ENCODE measurements around the gene DCLK1.

The DCLK1 gene

DNA sequence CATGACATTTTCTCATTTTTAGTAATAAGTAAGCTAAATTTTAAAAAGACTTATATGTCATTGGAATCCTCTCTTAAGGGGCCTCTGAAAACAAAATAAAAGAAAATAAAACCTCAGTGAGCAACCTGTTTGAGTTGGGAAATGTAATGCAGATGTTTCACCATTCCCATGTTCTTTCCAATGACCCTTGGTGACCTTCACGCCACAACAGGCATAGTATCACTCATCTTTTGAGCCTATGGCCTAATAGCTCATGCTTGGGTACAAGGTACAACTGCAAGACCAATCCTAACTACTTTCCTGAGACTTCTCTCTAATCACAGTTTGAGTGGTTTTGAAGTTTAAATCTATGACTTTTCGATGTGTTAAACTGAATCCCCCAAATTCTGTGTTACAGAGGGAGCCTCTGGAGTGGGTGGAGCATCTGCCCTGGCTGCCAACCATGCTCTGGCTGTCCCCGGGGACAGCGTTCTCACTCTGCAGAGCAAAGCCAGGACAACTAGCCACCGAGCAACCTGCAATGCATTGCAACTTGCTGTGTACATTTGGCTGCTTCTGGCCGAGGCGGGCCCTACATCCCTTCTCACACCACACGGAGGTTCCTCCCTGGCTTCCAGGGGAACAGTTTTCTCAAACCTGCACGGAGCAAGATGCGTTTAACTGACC, 346.8 kb downstream of the DCLK1 start:
- no peak for DNase-seq (ENCODE audit: low read depth)

DNA sequence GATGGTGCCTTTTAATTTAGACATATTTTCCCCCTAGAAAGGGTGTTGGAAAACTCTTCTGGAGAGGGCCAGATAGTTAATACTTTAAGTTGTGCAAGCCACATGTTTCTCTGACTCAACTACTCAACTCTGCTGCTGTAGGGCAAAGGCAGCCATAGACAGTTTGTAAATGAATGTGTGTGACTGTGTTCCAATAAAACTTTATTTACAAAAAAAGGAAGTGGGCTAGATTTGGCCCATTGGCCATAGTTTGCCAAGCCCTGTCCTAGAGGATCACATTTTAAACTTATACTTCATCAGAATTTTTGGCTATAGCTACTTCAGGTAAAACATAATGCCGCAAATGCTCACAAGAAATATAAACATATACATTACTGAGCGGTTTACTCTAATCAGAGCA, 348.4 kb downstream of the DCLK1 start:
- DNase-seq (ENCODE audit: low read depth), result no peak

DNA sequence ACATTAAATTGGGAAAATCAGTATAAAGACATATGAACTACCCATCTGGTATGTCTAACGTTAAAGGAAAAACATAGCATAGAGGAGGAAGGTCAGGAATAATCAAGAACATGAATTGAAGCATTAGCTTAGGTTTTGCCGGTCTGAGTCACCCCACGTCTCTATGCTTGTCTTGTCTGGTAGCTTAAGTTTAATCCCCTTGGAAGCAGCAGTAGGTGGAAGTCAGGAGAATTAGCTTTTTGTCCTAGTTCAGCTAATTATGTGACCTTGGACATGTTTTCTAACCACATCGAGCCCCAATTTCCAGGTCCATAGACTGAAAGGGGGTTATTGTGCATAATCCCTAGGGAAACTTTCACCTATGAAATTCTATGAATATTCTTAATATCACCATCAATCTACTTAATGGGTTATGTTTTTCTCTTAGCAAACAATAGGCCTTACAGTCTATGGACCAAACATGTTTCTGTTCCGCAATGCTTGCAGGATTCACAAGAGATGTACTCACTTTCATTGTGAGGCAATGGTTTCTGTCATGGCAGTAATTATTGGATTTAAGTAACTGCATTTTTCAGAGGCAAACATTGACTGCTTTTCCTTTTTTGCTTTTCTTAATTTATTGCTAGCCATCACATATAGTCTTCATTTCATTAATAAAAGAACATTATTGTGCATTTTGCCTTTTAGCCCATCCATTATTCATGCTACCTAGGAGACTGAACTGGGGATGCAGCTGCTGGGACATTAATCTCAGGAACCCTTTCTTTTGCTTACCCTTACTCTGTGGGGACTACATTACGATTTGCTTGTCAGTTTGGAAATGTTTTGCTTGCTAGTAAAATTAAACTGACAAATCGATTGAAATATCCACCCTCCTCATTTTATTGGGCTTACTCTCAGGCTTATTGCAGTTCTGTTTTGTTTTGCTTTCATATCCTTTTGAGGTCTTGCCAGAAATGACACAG, 349.9 kb downstream of the DCLK1 start:
- no peak for DNase-seq (ENCODE audit: low read depth)

DNA sequence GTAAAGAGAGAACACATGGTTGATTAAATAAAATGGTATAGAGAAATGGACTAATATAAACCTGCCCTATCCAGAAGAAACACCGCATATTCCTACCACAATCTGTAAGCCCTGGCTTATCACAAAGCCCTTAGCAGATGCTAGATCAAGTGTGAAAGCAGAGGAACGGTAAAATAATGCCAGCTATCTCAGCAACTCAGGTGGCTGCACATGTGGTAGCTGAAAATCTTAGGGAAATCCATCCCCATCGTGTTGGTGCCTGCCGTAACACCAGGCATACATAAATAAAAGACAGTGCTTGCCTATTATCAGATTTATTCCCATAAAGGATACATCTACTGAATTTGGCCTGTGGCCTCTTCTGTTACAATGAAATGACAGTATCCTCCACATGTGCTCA, 350.6 kb downstream of the DCLK1 start:
- DNase-seq (ENCODE audit: low read depth), result no peak

DNA sequence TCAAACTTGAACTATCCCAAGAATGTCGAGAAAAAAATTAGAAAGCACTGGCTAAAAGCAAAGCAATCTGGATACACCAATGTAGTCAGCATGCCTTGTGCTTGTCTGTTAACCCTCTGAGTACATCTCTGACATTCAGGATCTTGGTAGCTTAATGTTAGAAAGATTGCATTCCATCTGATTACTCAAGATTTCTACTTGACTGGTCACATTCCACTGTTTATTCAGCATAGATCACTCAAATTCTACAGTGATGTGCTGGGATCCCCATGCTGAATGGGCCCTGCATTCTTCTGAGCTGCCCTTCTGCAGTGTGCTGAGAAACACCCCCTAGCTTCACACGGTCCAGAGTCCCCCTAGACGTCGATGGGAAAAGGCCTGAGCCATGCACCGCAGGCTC, 359.3 kb downstream of the DCLK1 start:
- no peak for DNase-seq (ENCODE audit: low read depth)

DNA sequence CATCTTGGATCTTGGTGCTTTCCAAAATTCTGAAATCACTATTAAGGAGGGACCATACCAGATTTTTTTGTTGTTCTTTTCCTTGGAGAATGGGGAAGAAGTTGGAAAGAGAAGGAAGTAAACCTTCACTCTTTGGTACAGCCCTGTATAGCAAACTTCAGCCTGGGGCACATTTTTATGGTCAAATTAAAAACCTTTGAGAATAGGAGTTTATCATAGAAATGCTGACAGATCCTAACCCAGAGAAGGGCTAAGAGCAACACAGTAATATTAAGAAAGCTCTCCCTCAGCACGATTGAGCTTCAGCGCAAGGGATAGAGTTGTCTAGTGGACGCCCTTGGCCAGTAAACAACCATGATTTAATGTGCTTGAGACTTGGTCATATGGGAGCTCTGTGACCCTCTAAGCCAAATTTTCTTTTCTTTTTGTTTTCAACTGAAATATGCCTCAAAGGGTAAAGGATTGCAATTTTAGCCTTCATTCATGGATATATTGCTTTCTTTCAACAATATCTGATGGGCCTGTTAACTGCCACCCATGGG, 360.4 kb downstream of the DCLK1 start:
- DNase-seq (ENCODE audit: low read depth), result no peak

DNA sequence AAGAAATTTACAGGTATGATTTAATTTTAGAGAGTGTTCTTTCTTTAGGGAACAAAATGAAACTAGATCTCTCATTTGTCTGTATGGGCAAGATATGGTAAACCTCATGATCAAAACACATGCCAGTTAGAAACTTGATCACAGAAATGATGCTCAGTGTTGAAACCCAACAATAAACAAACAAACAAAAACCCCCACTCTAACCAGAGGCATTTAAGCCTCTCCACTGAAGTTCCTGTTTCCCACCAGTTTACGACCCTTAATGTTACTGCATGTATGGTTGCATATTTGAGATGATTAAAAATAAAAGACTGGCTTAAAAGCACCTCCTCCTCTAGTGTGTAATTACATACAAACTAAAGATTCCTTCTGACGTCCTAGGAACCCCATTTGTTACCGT, 361.4 kb downstream of the DCLK1 start:
- DNase-seq (ENCODE audit: low read depth), result no peak

DNA sequence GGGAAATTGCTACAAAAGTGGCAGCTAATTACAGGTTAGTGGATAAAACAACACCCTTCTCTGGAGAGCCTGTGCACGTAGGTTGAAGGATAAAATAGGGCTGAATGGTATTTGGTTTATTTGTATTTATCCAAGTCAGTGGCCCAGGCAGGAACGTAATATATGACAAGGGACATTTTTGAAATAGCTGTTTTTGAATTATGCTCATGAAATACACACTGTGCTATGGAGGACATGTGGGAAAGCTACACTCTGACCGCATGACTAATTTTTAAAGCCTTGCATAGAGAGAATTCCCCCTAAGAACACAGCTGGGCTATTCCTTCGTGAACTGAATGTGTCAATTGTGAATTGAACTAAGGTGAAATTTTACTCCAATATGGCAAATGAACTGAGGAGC, 362.6 kb downstream of the DCLK1 start:
- no peak for DNase-seq (ENCODE audit: low read depth)

DNA sequence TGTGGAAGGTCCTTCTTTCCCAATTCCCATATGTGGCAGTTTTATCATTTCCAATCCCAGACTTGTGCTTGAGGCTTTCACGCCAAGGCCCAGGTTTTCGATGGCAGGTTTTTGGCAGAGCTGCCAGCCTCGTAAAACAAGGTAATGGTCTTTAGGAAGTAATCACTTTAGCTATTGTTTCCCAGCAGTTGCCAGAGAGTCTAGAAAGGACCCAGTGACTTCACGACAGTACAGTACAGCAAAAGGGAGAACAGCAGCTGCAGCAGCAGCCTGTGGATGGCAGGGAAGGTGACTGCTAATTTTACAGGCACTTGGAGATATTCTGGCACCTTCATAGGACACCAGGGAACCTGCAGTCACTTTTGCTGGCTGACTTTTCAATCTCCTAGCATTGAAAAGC, 363.1 kb downstream of the DCLK1 start:
- DNase-seq (ENCODE audit: low read depth), result no peak

DNA sequence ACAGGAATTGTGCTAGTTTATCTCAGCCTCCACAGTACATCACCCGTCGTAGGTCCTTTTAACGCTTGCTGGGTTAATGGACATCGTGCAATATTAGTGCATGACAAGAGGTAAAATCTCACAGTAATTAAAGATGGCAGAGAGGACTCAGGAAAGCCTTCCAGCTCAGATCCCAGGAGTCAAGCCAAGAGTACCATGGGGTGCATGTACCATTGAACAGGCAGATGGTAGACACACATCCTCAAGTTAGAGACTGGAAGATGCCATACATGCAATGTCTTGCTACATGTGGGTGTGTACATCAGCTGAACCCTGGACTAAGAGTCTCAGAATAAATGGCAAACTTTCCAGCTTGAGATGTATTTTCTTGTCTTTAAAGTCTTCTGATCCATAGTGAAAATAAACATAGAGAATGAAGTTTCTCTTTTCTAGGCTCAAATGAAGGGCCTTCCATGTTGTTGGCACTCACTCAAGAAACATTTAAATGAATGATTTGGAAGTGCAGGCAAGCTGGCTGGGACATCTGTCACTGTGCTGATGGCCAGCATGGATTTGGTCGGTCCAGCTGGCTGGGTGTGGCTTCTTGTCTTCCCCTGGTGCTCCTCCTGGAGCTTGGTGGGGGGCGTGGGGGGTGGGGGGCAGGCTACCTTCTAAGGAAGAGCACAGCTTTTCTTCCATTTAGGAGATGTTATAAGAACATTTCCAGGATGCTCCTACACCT, 363.8 kb downstream of the DCLK1 start:
- no peak for DNase-seq (ENCODE audit: low read depth)

DNA sequence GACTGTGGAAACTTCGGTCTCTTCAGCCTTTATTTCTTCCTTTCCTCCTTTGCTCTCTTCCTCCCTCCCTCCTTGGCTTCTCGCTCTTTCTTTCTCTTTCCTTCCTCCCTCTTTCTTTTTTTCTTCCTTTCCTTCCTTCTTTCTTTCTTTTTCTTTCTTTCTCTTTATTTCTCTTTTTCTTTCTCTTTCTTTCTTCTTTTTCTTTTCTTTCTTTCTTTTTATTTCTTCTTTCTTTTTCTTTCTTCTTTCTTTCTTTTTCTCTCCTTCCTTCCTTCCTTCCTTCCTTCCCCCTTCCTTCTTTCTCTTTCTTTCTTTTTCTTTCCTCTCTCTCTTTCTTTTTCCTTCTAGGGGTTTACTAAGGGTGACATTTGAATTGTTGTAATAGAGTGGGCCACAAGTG, 364.5 kb downstream of the DCLK1 start:
- no peak for DNase-seq (ENCODE audit: low read depth)

DNA sequence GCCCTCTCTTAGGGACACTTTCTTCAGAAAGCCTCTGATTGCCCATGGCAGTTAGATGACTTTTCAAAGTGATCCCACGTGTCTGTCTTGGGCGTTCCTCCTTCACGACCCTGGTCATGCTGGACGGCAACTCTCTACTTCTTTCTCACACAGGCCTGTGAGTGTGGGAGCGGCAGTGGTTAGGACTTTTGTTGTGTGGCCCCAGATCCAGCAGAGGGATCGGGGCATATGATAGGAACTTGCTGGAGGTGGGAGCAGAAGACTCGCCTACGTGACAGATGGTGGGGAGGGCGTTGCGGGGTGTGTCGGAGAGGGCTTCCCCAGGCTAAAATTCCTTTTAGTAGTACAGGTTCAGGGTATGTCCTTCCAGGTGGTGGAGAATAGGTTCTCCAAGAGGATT, 365.2 kb downstream of the DCLK1 start:
- no peak for DNase-seq (ENCODE audit: low read depth)

DNA sequence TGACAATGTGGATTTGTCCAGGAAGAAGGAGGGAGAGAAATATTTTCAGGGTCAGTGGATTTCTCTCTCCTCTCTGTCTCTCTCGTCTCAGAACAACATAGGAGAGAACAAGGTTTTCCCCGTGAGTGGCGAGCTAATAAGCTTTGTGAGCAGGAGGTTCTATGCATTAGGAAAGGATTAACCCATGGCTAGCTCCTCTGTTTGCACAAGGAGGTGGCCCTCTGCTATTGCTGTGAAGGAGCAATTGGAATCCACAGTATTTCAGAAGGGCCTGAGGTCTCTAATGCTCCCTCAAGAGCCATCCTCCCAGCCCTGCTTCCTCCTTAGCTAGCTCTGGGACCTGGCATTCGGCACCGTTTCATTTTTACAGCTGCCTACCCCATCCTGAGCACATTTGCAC, 365.8 kb downstream of the DCLK1 start:
- no peak for DNase-seq (ENCODE audit: low read depth)

DNA sequence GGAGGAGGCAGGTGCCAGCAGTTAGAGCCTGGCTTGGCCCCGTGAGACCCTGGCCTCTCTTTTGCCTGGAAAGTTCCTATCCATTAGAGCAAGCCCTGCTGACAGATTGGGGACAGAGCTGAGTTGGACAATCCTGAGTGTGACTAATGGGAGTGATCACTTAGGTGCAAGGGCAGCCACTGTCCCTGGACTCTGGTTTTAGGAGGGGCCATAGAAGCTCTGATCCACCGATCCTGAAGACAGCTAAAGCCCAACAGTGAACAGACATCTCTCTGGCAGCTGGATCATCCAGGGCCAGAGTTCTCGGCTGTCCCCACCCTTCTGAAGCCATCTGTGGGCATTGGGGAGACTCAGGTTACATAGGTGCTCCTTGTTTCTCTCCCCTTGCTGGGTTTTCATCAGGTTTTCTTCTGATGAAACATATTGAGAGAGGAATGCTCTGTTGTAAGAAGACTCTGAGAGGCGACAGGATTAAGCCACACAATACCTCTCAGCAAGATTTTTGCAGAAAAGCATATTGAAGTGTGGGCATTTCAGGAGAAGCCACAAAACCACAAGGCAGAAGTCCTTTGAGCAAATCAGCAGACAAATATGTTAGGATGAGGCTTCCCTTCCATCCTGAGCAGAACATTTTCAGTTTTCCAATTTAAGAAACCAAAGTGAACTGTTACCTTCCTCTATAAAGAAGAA, 366.7 kb downstream of the DCLK1 start:
- no peak for DNase-seq (ENCODE audit: low read depth)

DNA sequence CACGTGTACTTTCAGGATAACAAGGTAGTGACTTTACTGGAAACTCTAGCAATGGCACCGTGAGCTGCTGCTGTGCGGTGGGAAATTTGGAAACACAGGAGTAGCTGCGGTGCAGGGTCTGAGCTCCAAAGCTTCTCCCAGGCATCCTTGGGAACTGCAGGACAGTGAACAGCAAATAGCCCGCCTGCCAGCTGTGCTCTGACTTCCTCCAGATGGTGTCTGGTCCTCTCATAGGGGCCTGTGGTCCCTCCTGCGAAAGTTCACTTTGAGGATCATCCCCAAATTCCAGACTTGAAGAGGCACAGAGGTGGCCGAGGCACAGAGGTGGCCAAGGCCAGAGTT, 367.4 kb downstream of the DCLK1 start:
- no peak for DNase-seq (ENCODE audit: low read depth)

DNA sequence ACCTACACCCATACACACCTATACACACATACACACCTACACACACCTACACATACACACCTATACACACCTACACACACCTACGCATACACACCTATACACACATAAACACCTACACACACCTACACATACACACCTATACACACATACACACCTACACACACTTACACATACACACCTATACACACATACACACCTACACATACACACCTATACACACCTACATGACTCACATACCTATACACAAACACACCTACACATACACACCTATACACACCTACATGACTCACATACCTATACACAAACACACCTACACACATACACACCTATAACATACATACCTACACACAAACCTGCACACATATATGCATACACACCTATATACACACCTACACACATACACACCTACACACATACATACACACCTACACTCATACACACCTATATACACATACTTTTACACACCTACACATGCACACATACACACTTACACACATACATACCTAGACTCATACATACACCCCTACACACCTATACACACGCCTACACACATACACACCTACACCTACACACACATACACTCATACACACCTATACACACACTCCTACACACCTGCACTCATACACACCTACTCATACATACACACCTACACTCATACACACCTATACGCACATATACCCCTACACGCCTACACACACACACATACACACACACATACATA, 368.0 kb downstream of the DCLK1 start:
- DNase-seq (ENCODE audit: low read depth), result no peak

DNA sequence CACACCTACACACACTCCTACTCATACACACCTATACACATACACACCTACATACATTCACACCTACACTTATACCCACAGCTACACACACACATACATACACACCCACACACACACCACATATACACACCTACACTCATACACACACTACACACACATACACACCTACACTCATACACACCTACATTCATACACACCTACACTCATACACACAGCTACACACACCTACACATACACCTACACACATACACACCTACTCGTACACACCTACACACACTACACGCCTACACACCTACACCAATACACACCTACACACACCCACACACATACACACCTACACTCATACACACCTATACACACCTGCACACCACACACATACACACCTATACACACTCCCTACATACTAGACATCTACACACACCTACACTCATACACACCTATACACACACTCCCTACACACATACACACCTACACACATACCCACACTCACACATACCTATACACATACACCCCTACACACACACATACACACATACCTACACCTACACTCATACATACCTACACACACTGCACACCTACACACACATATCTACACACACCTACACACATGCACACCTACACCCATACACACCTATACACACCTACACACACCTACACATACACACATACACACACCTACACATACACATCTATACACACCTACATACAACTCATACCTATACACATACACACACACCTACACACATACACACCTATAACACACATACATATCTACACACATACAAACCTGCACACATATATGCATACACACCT, 369.5 kb downstream of the DCLK1 start:
- no peak for DNase-seq (ENCODE audit: low read depth)

DNA sequence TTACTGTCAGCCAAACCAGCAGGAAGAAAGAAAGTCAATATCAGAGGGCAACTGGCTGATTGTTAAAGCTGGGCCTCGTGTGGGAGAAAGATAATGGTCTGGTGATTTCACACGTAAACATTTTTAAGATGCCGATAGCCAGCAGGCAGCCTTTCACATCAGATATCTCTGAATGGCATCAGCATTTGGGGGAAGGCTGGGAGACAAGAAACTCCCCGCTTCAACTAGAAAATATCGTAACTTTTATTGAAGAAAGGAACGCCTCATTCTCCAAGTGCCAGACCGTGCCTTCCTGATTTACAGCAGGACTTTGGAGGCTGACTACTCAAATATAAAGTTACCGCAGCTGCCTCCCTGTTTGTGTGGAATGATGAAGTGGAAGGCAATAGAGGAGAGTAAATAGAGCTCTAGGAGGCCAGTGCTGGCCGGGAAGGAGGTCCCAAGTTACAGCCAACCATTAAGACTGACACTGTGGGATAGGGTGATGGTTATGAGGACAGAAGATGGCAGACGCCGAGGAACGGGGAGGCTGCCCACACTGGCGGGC, 370.4 kb downstream of the DCLK1 start:
- no peak for DNase-seq (ENCODE audit: low read depth)

DNA sequence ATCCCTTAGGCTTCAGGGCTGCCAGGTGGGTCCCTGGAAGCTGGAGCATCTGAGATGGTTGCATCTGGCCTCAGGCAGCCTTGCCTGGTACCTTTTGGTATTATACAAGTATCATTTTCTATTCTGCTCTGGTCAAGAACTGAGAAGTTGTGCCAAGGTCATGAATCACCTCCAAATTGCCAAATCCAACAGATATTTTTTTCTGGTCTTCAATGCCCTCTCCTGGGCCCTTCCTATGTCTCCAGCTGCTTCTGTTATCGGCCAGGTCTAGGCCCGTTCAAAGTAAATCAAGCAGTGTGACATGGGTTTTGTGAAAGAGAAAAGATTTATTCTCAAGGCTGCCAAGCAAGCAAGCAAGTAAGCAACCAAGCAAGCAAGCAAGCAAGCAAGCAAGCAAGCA, 383.6 kb downstream of the DCLK1 start:
- no peak for DNase-seq (ENCODE audit: low read depth)

DNA sequence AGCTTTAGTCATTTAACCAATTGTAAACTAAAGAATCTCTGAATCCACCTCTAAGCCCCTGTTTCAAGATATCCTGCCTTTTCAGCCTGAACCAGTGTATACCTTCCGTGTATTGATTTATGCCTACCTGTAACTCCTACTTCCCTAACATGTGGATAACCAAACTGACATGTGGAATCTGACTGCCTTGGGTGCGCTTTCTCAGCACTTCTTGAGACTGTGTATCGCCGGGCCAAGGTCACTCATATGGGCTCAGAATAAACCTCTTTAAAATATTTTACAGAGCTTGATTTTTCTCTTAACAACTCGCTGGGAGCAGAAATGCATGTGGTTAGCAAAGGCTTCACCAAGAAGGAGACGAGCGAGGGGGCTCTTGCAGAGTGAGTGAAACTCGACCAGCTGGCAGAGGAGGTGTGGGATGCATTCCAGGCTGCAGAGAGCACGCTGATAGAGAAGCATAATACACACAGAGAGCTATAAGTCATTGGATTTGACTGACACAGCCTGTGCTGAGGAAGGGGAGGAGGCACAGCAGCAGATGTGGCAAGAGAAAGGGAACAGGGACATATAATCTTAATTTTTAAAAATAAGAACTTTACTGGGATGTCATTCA, 386.5 kb downstream of the DCLK1 start:
- no peak for DNase-seq (ENCODE audit: low read depth)

Measured in stimulated activated CD4-positive, alpha-beta T cell treated with anti-CD3 and anti-CD28 coated beads, Interleukin-2, amount 100 ng/mL, for 4 hours (primary cell).